ENCODE data around the gene IGFLR1.

- TF ChIP-seq EZH2 (optimal IDR thresholded peaks at IDR 0.05; ENCODE audit: low read depth, low read length) (no peak), CTCF (IDR thresholded peaks at IDR 0.05; ENCODE audit: low read length) (no peak)
Observed at GRCh38 chr19:35704218-35704617, 38.0 kb downstream of the IGFLR1 start, which contains the start of gene ZBTB32.
